ENCODE measurements around the gene UQCR10.

DNA sequence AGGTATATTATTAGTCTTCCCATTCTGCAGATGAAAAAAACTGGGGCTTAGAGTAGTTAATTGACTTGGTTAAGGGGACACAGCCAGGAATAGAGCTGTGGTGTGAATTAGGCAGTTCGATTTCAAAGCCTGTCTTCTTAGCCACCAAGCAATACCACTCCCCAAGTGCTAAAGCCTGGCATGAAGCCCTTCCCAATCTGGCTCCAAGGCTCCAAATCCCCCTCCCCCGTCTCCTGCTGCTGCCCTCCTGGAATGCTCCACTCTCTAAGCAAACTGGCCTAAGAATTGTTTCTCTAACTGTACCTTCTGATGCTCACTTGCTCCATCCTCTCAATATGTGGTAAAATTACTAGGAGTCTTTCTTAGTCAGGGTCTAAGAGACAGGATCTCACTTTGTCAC is 52.3 kb downstream of the UQCR10 start:
- TF ChIP-seq, protein P1, sequence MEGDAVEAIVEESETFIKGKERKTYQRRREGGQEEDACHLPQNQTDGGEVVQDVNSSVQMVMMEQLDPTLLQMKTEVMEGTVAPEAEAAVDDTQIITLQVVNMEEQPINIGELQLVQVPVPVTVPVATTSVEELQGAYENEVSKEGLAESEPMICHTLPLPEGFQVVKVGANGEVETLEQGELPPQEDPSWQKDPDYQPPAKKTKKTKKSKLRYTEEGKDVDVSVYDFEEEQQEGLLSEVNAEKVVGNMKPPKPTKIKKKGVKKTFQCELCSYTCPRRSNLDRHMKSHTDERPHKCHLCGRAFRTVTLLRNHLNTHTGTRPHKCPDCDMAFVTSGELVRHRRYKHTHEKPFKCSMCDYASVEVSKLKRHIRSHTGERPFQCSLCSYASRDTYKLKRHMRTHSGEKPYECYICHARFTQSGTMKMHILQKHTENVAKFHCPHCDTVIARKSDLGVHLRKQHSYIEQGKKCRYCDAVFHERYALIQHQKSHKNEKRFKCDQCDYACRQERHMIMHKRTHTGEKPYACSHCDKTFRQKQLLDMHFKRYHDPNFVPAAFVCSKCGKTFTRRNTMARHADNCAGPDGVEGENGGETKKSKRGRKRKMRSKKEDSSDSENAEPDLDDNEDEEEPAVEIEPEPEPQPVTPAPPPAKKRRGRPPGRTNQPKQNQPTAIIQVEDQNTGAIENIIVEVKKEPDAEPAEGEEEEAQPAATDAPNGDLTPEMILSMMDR (IDR thresholded peaks at IDR 0.05), result no peak
- TF ChIP-seq POLR2A (IDR thresholded peaks at IDR 0.05) (no peak), POLR2AphosphoS5 (IDR thresholded peaks at IDR 0.05) (no peak), EP300 (IDR thresholded peaks at IDR 0.05) (no peak)

Data from gastroesophageal sphincter (tissue), 3 donors.